K562 (cell line): Measurements from ENCODE around the gene ZNF891. TPM values are rescaled to one million over a fixed set of nuclear protein-coding genes. Genes with fewer than 3 reads are reported as not detected.
A peak's percentile ranks its signal among the peaks of the same experiment; 100 is the strongest.

Source experiments
- CCNT2 ChIP-seq: IDR thresholded peaks from 2 replicates; pipeline ENCODE4 v1.6.1; 2011; ENCODE audit warnings: borderline replicate concordance, low read depth, mild to moderate bottlenecking, moderate library complexity, mixed read lengths, low read length; ENCODE audit not compliant: insufficient read length; ENCODE audit errors: extremely low read depth
- EHMT2 ChIP-seq: fragments of 450-650 bp; IDR thresholded peaks from 2 replicates; pipeline ENCODE4 v1.6.1; 2018; ENCODE audit warnings: antibody characterized with exemption
- ELF4 ChIP-seq: fragments of 450-650 bp; formaldehyde crosslinking; IDR thresholded peaks from 2 replicates; pipeline ENCODE4 v1.4.0; 2022; ENCODE audit warnings: missing genetic modification characterization
- FIP1L1 ChIP-seq: fragments of 200-400 bp; formaldehyde crosslinking; IDR thresholded peaks from 2 replicates; pipeline ENCODE4 v1.6.1; 2018; ENCODE audit warnings: mild to moderate bottlenecking, low read depth, low read length; ENCODE audit not compliant: poor library complexity, severe bottlenecking
- FOXM1 ChIP-seq, 2 experiments: fragments of 450-650 bp in 1 of 2; sonication (generic) in 1 of 2; formaldehyde crosslinking in 1 of 2; IDR thresholded peaks; 2 replicates each; pipeline versions ENCODE4 v1.6.1 to v1.9.0; 2017 to 2022; ENCODE audit warnings: low read depth in 2 of 2, mild to moderate bottlenecking in 2 of 2, missing genetic modification reagents in 1 of 2, moderate library complexity in 1 of 2
- HDAC1 ChIP-seq, 2 experiments: fragments of 450-650 bp; IDR thresholded peaks; 2 replicates each; pipeline ENCODE4 v1.6.1; 2016 to 2017; ENCODE audit warnings: inconsistent platforms in 1 of 2, mild to moderate bottlenecking in 1 of 2, moderate library complexity in 1 of 2
- HOXB6 ChIP-seq: fragments of 250-450 bp; sonication (Bioruptor Pico); IDR thresholded peaks from 2 replicates; pipeline ENCODE4 v1.5.1; 2022; ENCODE audit warnings: mild to moderate bottlenecking, borderline replicate concordance
- ILK ChIP-seq: fragments of 450-650 bp; IDR thresholded peaks from 2 replicates; pipeline ENCODE4 v1.6.1; 2016; ENCODE audit warnings: missing genetic modification characterization, low read depth, mild to moderate bottlenecking, missing compliant biosample characterization, moderate library complexity, borderline replicate concordance
- IRF2 ChIP-seq: sonication (generic); formaldehyde crosslinking; IDR thresholded peaks from 2 replicates; pipeline ENCODE4 v1.8.1; 2022; ENCODE audit warnings: mild to moderate bottlenecking, missing genetic modification reagents
- KAT8 ChIP-seq: fragments of 450-650 bp; IDR thresholded peaks from 2 replicates; pipeline ENCODE4 v1.6.1; 2016; ENCODE audit warnings: low read depth, mild to moderate bottlenecking
- KLF6 ChIP-seq: fragments of 250-450 bp; sonication (Bioruptor Pico); IDR thresholded peaks from 2 replicates; pipeline ENCODE4 v1.4.0; 2020; ENCODE audit warnings: mild to moderate bottlenecking, moderate library complexity, borderline replicate concordance
- L3MBTL2 ChIP-seq: fragments of 450-650 bp; IDR thresholded peaks from 2 replicates; pipeline ENCODE4 v1.6.1; 2016; ENCODE audit warnings: mild to moderate bottlenecking, moderate library complexity
- MEIS2 ChIP-seq: fragments of 450-650 bp; IDR thresholded peaks from 2 replicates; pipeline ENCODE4 v1.6.1; 2014; ENCODE audit warnings: mild to moderate bottlenecking; ENCODE audit not compliant: partially characterized antibody
- POLR2B ChIP-seq: fragments of 450-650 bp; IDR thresholded peaks from 2 replicates; pipeline ENCODE4 v1.6.1; 2018; ENCODE audit warnings: low read depth; ENCODE audit not compliant: partially characterized antibody
- POLR2H ChIP-seq: IDR thresholded peaks from 2 replicates; pipeline ENCODE4 v1.6.1; 2016; ENCODE audit warnings: missing genetic modification characterization, low read depth, mild to moderate bottlenecking, control low read depth, missing compliant biosample characterization, moderate library complexity
- RB1 ChIP-seq: fragments of 450-650 bp; IDR thresholded peaks from 2 replicates; pipeline ENCODE4 v1.6.1; 2017; ENCODE audit warnings: low read depth, mild to moderate bottlenecking
- SPI1 ChIP-seq: IDR thresholded peaks from 2 replicates; pipeline ENCODE4 v1.6.1; 2011; ENCODE audit warnings: low read depth, low read length, control low read depth, borderline replicate concordance
- TEAD1 ChIP-seq, 2 experiments: fragments of 450-650 bp in 1 of 2; sonication (generic) in 1 of 2; formaldehyde crosslinking; IDR thresholded peaks; 2 replicates each; pipeline versions ENCODE4 v1.4.0 to v1.8.0; 2020 to 2022; ENCODE audit warnings: mild to moderate bottlenecking in 2 of 2, missing genetic modification reagents in 1 of 2
- TEAD2 ChIP-seq: fragments of 450-650 bp; IDR thresholded peaks from 2 replicates; pipeline ENCODE4 v1.6.1; 2016; ENCODE audit warnings: missing genetic modification characterization, control low read depth, missing compliant biosample characterization
- TGIF2 ChIP-seq: sonication (generic); formaldehyde crosslinking; IDR thresholded peaks from 2 replicates; pipeline ENCODE4 v1.8.1; 2022; ENCODE audit warnings: mild to moderate bottlenecking, missing genetic modification reagents, moderate library complexity
- TRIM28 ChIP-seq: fragments of 450-650 bp; IDR thresholded peaks from 2 replicates; pipeline ENCODE4 v1.6.1; 2017
- ZFX ChIP-seq: sonication (generic); formaldehyde crosslinking; IDR thresholded peaks from 2 replicates; pipeline ENCODE4 v1.8.0; 2022; ENCODE audit warnings: mild to moderate bottlenecking, missing genetic modification reagents, moderate library complexity
- ZNF324 ChIP-seq: fragments of 250-450 bp; sonication (Bioruptor Pico); IDR thresholded peaks from 2 replicates; pipeline ENCODE4 v1.4.0; 2020; ENCODE audit warnings: mild to moderate bottlenecking
- ZNF764 ChIP-seq: fragments of 250-450 bp; sonication (Bioruptor Pico); IDR thresholded peaks from 2 replicates; pipeline ENCODE4 v1.4.0; 2020; ENCODE audit warnings: low read depth, mild to moderate bottlenecking, moderate library complexity
- ZNF780A ChIP-seq: fragments of 250-450 bp; sonication (Bioruptor Pico); IDR thresholded peaks from 2 replicates; pipeline ENCODE4 v1.5.0; 2021; ENCODE audit warnings: mild to moderate bottlenecking
- polyA plus RNA-seq, 8 experiments: library from polyadenylated mRNA; depleted of rRNA in 4 of 8; stranded (reverse) in 5 of 8; unstranded in 3 of 8; fragments of >200 nt; fragmentation: Nextera tagmentation in 2 of 8; fragmentation: Illumina TruSeq in 1 of 8; extraction: Ambion mirVana in 2 of 8; extraction: Trizol in 1 of 8; gene quantifications; 2 replicates each; pipeline versions ENCODE4 v1.2.1 to v1.2.3, GENCODE V29; 2011 to 2014; ENCODE audit warnings: inconsistent platforms in 1 of 8, missing spikeins in 1 of 8
- total RNA-seq, 7 experiments: library from RNA; depleted of rRNA in 6 of 7; stranded (reverse); fragments of >200 nt in 6 of 7; fragmentation: Illumina TruSeq in 2 of 7; extraction: Trizol in 2 of 7; gene quantifications; 2 replicates each; pipeline versions ENCODE4 v1.2.1 to v1.2.3, GENCODE V29; 2011 to 2021; ENCODE audit warnings: low replicate concordance in 1 of 7
- TF ChIP-seq, protein P1 (sequence below): fragments of 250-450 bp; sonication (Bioruptor Pico); IDR thresholded peaks from 2 replicates; pipeline ENCODE4 v1.5.0; 2022; ENCODE audit warnings: mild to moderate bottlenecking
- TF ChIP-seq, protein P2 (sequence below): fragments of 450-650 bp; IDR thresholded peaks from 2 replicates; pipeline ENCODE4 v1.6.1; 2016; ENCODE audit warnings: antibody characterized with exemption

The ZNF891 gene
- total and polyA plus RNA-seq, 9 of the 15 experiments (the other 6 are each of a cell fraction or from before 2014, with no cell fraction given) = 0.41 to 2.0 (median 1.3) TPM

DNA sequence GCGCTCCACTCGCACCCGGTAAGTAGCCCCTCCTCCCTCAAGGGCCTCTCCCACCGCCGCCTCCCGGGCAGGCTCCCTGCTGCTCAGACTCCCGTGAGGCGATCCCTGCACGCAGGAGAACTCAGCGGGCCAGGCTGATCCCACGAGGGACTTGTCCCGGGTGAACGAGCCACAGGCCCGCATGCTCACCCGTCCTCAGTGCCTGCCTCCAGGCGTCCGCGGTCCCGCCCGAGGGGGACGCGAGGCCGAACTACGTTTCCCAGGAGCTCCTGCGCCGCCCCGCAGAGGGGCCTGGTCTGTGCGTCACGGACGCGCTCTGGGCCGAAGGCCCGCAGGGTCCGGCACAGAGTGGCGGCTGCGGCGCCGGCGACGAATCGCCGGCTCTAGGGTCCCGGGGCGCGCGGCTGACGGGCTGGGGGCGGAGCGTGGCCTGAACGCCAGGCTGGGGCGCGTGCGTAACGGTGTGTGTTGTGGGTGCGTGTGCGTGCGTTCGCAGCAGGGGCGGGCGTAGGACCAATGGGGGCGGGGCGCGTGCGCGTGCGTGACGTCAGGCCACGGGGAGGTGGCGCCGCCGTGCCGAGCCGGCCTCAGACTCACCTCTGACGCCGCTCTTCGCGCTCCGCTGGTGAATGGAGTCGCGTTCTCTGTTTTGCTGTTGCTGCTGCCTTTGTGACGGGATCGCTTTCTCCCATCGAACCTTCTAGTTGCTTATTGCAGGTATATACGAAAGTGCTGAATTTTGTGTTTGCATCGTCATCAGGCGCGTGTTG lies at the start of gene ZNF891, which contains the start of gene ZNF10 (continued):
- TF ChIP-seq, protein P1, sequence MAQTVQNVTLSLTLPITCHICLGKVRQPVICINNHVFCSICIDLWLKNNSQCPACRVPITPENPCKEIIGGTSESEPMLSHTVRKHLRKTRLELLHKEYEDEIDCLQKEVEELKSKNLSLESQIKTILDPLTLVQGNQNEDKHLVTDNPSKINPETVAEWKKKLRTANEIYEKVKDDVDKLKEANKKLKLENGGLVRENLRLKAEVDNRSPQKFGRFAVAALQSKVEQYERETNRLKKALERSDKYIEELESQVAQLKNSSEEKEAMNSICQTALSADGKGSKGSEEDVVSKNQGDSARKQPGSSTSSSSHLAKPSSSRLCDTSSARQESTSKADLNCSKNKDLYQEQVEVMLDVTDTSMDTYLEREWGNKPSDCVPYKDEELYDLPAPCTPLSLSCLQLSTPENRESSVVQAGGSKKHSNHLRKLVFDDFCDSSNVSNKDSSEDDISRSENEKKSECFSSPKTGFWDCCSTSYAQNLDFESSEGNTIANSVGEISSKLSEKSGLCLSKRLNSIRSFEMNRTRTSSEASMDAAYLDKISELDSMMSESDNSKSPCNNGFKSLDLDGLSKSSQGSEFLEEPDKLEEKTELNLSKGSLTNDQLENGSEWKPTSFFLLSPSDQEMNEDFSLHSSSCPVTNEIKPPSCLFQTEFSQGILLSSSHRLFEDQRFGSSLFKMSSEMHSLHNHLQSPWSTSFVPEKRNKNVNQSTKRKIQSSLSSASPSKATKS (CRISPR knock-in tag) = no peak
- TF ChIP-seq FIP1L1 = peak; percentile 87
- peak; percentile 26 to 86; a peak in 2 of 4 replicates for TF ChIP-seq TEAD1 (CRISPR knock-in tag; IDR thresholded peaks at IDR 0.05)
- peak; percentile 73 for TF ChIP-seq MEIS2
- no peak for TF ChIP-seq ELF4 (CRISPR knock-in tag)
- no peak for TF ChIP-seq HOXB6 (CRISPR knock-in tag)
- peak; percentile 97 for TF ChIP-seq ZFX (CRISPR knock-in tag)
- no peak for TF ChIP-seq TRIM28
- TF ChIP-seq TEAD2 (tag) = no peak
- no peak for TF ChIP-seq ZNF780A (CRISPR knock-in tag)
- TF ChIP-seq TGIF2 = no peak
- TF ChIP-seq POLR2H (tag) = peak; percentile 94
- TF ChIP-seq, protein P2, sequence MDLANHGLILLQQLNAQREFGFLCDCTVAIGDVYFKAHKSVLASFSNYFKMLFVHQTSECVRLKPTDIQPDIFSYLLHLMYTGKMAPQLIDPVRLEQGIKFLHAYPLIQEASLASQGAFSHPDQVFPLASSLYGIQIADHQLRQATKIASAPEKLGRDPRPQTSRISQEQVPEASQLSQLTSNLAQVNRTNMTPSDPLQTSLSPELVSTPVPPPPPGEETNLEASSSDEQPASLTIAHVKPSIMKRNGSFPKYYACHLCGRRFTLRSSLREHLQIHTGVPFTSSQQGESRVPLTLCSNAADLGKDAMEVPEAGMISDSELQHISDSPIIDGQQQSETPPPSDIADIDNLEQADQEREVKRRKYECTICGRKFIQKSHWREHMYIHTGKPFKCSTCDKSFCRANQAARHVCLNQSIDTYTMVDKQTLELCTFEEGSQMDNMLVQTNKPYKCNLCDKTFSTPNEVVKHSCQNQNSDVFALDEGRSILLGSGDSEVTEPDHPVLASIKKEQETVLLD = peak; percentile 90
- peak; percentile 91 for TF ChIP-seq CCNT2
- TF ChIP-seq ZNF324 = 0 out of 2 replicates have a peak, but pooled peaks have one; percentile 29
- no peak for TF ChIP-seq SPI1
- TF ChIP-seq L3MBTL2 = peak; percentile 94
- TF ChIP-seq HDAC1 (IDR thresholded peaks at IDR 0.05) = peak in 1 of 2 experiments; percentile 56; a peak in 2 of 4 replicates
- TF ChIP-seq FOXM1 (IDR thresholded peaks at IDR 0.05; ENCODE audit: low read depth) = no peak
- TF ChIP-seq FOXM1 (CRISPR knock-in tag; IDR thresholded peaks at IDR 0.05; ENCODE audit: low read depth) = no peak
- no peak for TF ChIP-seq ILK (tag)
- TF ChIP-seq POLR2B = peak; percentile 88
- TF ChIP-seq KLF6 (CRISPR knock-in tag) = no peak
- no peak for TF ChIP-seq ZNF764 (CRISPR knock-in tag)
- no peak for TF ChIP-seq EHMT2
- no peak for TF ChIP-seq IRF2
- TF ChIP-seq RB1 = peak; percentile 69; the same call in 1 of the 2 replicates
- no peak for TF ChIP-seq KAT8
